NCI-H1694 treated with DMSO at 0.1 percent for 48 hours (cell line): ENCODE measurements around the gene ACOX3.
"Not testable (repeated sequence)": the region's sequence is repeated elsewhere in the genome, so short reads cannot be mapped to it uniquely, and the experiment has no call there.

Source experiments
- DNase-seq: peaks from one replicate; lab custom pipeline; 2025; lab: John Stamatoyannopoulos, UW

The ACOX3 gene

GRCh38 chr4:8433136-8433535 is 7.4 kb downstream of the ACOX3 start:
- no peak for DNase-seq

- DNase-seq = no peak
Measured at GRCh38 chr4:8431553-8431952, 9.0 kb downstream of the ACOX3 start.

- peak; percentile 22 for DNase-seq
Measured at GRCh38 chr4:8428288-8429097, 12.0 kb downstream of the ACOX3 start.

GRCh38 chr4:8427761-8428287 is 12.7 kb downstream of the ACOX3 start:
- DNase-seq = no peak

- no peak for DNase-seq
Measured at GRCh38 chr4:8427262-8427661, 13.3 kb downstream of the ACOX3 start.

GRCh38 chr4:8422786-8423185 is 17.7 kb downstream of the ACOX3 start:
- DNase-seq = no peak

GRCh38 chr4:8422327-8422726 is 18.2 kb downstream of the ACOX3 start:
- DNase-seq = no peak

GRCh38 chr4:8420151-8420550 is 20.4 kb downstream of the ACOX3 start:
- DNase-seq = not testable (repeated sequence)

GRCh38 chr4:8419222-8420041 is 21.1 kb downstream of the ACOX3 start:
- DNase-seq = no peak

- DNase-seq = no peak
Measured at GRCh38 chr4:8417071-8417614, 23.4 kb downstream of the ACOX3 start.

- no peak for DNase-seq
Measured at GRCh38 chr4:8414377-8414776, 26.1 kb downstream of the ACOX3 start.

GRCh38 chr4:8412288-8412687 is 28.2 kb downstream of the ACOX3 start:
- no peak for DNase-seq

GRCh38 chr4:8411351-8412180 is 29.0 kb downstream of the ACOX3 start:
- no peak for DNase-seq

- DNase-seq = peak; percentile 37
Measured at GRCh38 chr4:8410641-8411271, 29.8 kb downstream of the ACOX3 start.

- DNase-seq = no peak
Measured at GRCh38 chr4:8410066-8410625, 30.4 kb downstream of the ACOX3 start.

GRCh38 chr4:8409264-8410065 is 31.1 kb downstream of the ACOX3 start:
- DNase-seq = no peak

GRCh38 chr4:8407756-8408155 is 32.8 kb downstream of the ACOX3 start:
- DNase-seq = no peak

GRCh38 chr4:8407316-8407715 is 33.2 kb downstream of the ACOX3 start:
- DNase-seq = no peak

- not testable (repeated sequence) for DNase-seq
Measured at GRCh38 chr4:8406887-8407286, 33.6 kb downstream of the ACOX3 start.

GRCh38 chr4:8405516-8405875 is 35.0 kb downstream of the ACOX3 start:
- no peak for DNase-seq
